ENCODE data around the gene SIAH3. TPM values are rescaled to one million over a fixed set of nuclear protein-coding genes. Genes with fewer than 3 reads are reported as not detected.

Gene SIAH3
- total RNA-seq, 2 experiments from 2014 or later, result not detected

- Histone ChIP-seq H3K79me2 (ENCODE audit: insufficient read depth, low read depth, low read length) (no peaks in the 10 kb centered on the region), H3K4me1 (ENCODE audit: insufficient read depth, low read length, poor library complexity, severe bottlenecking) (no peaks in the 10 kb centered on the region), H3K4me3 (ENCODE audit: low read depth, low read length, poor library complexity, severe bottlenecking) (no peak overlapping the region), H3K9me2 (ENCODE audit: insufficient read depth, low read length) (no peaks in the 10 kb centered on the region), H3K9me3 (ENCODE audit: low read length) (no peaks in the 10 kb centered on the region), H2AFZ (ENCODE audit: low read length) (no peak overlapping the region), H4K20me1 (ENCODE audit: insufficient read depth, low read length) (no peaks in the 10 kb centered on the region), H3K4me2 (ENCODE audit: low read length) (no peak overlapping the region), H3K27ac (ENCODE audit: low read depth, low read length, poor library complexity, severe bottlenecking) (no peak overlapping the region), H3K36me3 (ENCODE audit: insufficient read depth, low read length) (no peaks in the 10 kb centered on the region)
- POLR2A ChIA-PET, result no interaction called here
- TF ChIP-seq EZH2phosphoT487 (IDR thresholded peaks at IDR 0.05; ENCODE audit: borderline replicate concordance, low read depth, low read length) (no peak), CTCF (conservative IDR thresholded peaks at IDR 0.05; ENCODE audit: low read length) (no peak)
- BruUV-seq (replicated peaks), result no TSS peak
- intact Hi-C loops (cut with micrococcal nuclease; ENCODE audit: unreplicated experiment), result no loop called here
- CTCF ChIA-PET (ENCODE audit: unreplicated experiment), result no interaction called here
- DNase-seq (ENCODE audit: low spot score), result no peak
These were observed 44.7 kb upstream of the SIAH3 start for GRCh38 chr13:45896285-45896684.

- Histone ChIP-seq H2AFZ (ENCODE audit: low read length) (no peak overlapping the region), H3K4me2 (ENCODE audit: low read length) (no peak overlapping the region), H3K27ac (ENCODE audit: low read depth, low read length, poor library complexity, severe bottlenecking) (no peak overlapping the region), H3K4me3 (ENCODE audit: low read depth, low read length, poor library complexity, severe bottlenecking) (no peak overlapping the region), H3K9me3 (ENCODE audit: low read length) (no peaks in the 10 kb centered on the region), H3K79me2 (ENCODE audit: insufficient read depth, low read depth, low read length) (no peaks in the 10 kb centered on the region), H4K20me1 (ENCODE audit: insufficient read depth, low read length) (no peaks in the 10 kb centered on the region), H3K9me2 (ENCODE audit: insufficient read depth, low read length) (no peaks in the 10 kb centered on the region), H3K4me1 (ENCODE audit: insufficient read depth, low read length, poor library complexity, severe bottlenecking) (no peaks in the 10 kb centered on the region), H3K36me3 (ENCODE audit: insufficient read depth, low read length) (no peaks in the 10 kb centered on the region)
- ChIA-PET CTCF (ENCODE audit: unreplicated experiment) (no interaction called here), POLR2A (no interaction called here)
- DNase-seq (ENCODE audit: low spot score), result no peak
- BruUV-seq (replicated peaks), result no TSS peak
- TF ChIP-seq CTCF (conservative IDR thresholded peaks at IDR 0.05; ENCODE audit: low read length), result no peak
- intact Hi-C loops (cut with micrococcal nuclease; ENCODE audit: unreplicated experiment), result no loop called here
These were observed 44.3 kb upstream of the SIAH3 start for GRCh38 chr13:45895881-45896280.

DNA sequence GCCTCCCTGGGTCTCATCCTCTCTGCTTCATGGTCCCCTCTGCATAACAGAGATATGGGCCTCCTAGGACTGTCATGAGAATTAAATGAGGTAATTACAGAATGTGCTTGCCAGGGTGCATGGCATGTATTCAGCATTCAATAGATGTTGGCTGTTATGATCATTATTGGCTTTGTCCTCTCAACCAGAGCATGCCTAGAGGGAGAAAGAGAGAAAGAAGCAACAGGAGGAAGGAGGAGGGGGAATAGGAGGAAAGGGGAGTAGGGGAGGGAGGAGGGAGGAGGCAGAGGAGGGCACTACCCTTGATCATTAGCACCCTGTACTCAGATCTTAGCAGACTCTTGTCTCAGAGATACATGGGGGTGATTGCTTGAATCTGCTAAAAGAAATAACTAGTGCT, 41.0 kb upstream of the SIAH3 start:
- no peaks in the 10 kb centered on the region for H3K4me1 ChIP-seq (ENCODE audit: insufficient read depth, low read length, poor library complexity, severe bottlenecking)
- H3K4me3 ChIP-seq (ENCODE audit: low read depth, low read length, poor library complexity, severe bottlenecking), result no peak overlapping the region
- no peaks in the 10 kb centered on the region for H3K79me2 ChIP-seq (ENCODE audit: insufficient read depth, low read depth, low read length)
- H4K20me1 ChIP-seq (ENCODE audit: insufficient read depth, low read length), result no peaks in the 10 kb centered on the region
- no peaks in the 10 kb centered on the region for H3K9me3 ChIP-seq (ENCODE audit: low read length)
- H3K4me2 ChIP-seq (ENCODE audit: low read length), result no peak overlapping the region
- TF ChIP-seq CTCF (conservative IDR thresholded peaks at IDR 0.05; ENCODE audit: low read length) (no peak), EZH2phosphoT487 (IDR thresholded peaks at IDR 0.05; ENCODE audit: borderline replicate concordance, low read depth, low read length) (no peak)
- intact Hi-C loops (cut with micrococcal nuclease; ENCODE audit: unreplicated experiment), result no loop called here
- no peaks in the 10 kb centered on the region for H3K36me3 ChIP-seq (ENCODE audit: insufficient read depth, low read length)
- DNase-seq (ENCODE audit: low spot score), result no peak
- no peaks in the 10 kb centered on the region for H3K9me2 ChIP-seq (ENCODE audit: insufficient read depth, low read length)
- no peak overlapping the region for H3K27ac ChIP-seq (ENCODE audit: low read depth, low read length, poor library complexity, severe bottlenecking)
- ChIA-PET CTCF (ENCODE audit: unreplicated experiment) (no interaction called here), POLR2A (interaction anchor here (0.6 kb wide), 1 partner anchor 399 kb away, joined by 3 read pairs; no protein-coding TSS in a partner anchor)
- no peak overlapping the region for H2AFZ ChIP-seq (ENCODE audit: low read length)
- BruUV-seq (replicated peaks), result no TSS peak
